Thyroid gland (tissue), 4 donors: ENCODE results near the gene RASGRF2.
"Not testable (repeated sequence)": the region's sequence is repeated elsewhere in the genome, so short reads cannot be mapped to it uniquely, and the experiment has no call there.

Experiments used
- POLR2A ChIP-seq, 2 donors: fragments of 450-650 bp; IDR thresholded peaks; one replicate each; pipeline ENCODE4 v1.6.1; 2017; ENCODE audit warnings: antibody characterized with exemption in 2 of 2, mild to moderate bottlenecking in 2 of 2, moderate library complexity in 1 of 2
- TF ChIP-seq, protein P1 (sequence below), 6 experiments: fragments of 200-600 bp in 3 of 6; fragments of 450-650 bp in 3 of 6; sonication (generic) in 3 of 6; IDR thresholded peaks; one replicate each; pipeline ENCODE4 v1.5.1; 2016 to 2019; ENCODE audit warnings: antibody characterized with exemption in 6 of 6, mild to moderate bottlenecking in 2 of 6, inconsistent platforms in 1 of 6, moderate library complexity in 1 of 6

DNA sequence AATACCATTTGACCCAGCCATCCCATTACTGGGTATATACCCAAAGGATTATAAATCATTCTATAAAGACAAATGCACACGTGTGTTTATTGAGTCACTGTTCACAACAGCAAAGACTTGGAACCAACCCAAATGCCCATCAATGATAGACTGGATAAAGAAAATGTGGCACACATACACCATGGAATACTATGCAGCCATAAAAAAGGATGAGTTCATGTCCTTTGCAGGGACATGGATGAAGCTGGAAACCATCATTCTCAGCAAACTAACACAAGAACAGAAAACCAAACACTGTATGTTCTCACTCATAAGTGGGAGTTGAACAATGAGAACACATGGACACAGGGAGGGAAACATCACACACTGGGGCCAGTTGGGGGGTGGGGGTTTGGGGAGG, 302.6 kb downstream of the RASGRF2 start:
- TF ChIP-seq, protein P1, sequence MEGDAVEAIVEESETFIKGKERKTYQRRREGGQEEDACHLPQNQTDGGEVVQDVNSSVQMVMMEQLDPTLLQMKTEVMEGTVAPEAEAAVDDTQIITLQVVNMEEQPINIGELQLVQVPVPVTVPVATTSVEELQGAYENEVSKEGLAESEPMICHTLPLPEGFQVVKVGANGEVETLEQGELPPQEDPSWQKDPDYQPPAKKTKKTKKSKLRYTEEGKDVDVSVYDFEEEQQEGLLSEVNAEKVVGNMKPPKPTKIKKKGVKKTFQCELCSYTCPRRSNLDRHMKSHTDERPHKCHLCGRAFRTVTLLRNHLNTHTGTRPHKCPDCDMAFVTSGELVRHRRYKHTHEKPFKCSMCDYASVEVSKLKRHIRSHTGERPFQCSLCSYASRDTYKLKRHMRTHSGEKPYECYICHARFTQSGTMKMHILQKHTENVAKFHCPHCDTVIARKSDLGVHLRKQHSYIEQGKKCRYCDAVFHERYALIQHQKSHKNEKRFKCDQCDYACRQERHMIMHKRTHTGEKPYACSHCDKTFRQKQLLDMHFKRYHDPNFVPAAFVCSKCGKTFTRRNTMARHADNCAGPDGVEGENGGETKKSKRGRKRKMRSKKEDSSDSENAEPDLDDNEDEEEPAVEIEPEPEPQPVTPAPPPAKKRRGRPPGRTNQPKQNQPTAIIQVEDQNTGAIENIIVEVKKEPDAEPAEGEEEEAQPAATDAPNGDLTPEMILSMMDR (IDR thresholded peaks at IDR 0.05) = not testable (repeated sequence)
- not testable (repeated sequence) for TF ChIP-seq POLR2A (IDR thresholded peaks at IDR 0.05)
